OCI-LY7 (cell line): ENCODE results near the gene EVI5. TPM values are rescaled to one million over a fixed set of nuclear protein-coding genes. Genes with fewer than 3 reads are reported as not detected.

Source experiments
- BruUV-seq: library from RNA; stranded (reverse); fragments of 400-500 nt; replicated peaks from 2 replicates; lab custom pipeline; 2021; lab: Mats Ljungman, UMichigan
- CTCF ChIA-PET: fragments of 300-600 bp; sonication (Branson Sonifier 250); formaldehyde crosslinking; loops from one replicate; lab custom pipeline; 2022; ENCODE audit warnings: antibody characterized with exemption; ENCODE audit not compliant: unreplicated experiment; lab: Charles Lee
- POLR2A ChIA-PET: fragments of 300-600 bp; sonication (Branson Sonifier 250); formaldehyde crosslinking; loops from one replicate; lab custom pipeline; 2022; ENCODE audit warnings: antibody characterized with exemption; lab: Charles Lee
- DNase-seq: peaks from one replicate; pipeline ENCODE4 v3.0.0-alpha.2; 2015; ENCODE audit warnings: low spot score
- H2AFZ ChIP-seq: fragments of 200-600 bp; sonication (generic), shearing (Covaris generic); 2 replicates; pipeline ENCODE4 v1.6.1; 2014; ENCODE audit warnings: mild to moderate bottlenecking, antibody characterized with exemption, low read length, moderate library complexity
- H3K27ac ChIP-seq: fragments of 200-600 bp; sonication (generic); 2 replicates; pipeline ENCODE4 v1.5.1; 2014; ENCODE audit warnings: mixed run types, low read depth, mild to moderate bottlenecking, moderate library complexity, low read length, inconsistent platforms; ENCODE audit not compliant: poor library complexity, severe bottlenecking
- H3K36me3 ChIP-seq: fragments of 200-600 bp; sonication (generic); 2 replicates; pipeline ENCODE4 v1.6.1; 2014; ENCODE audit warnings: mild to moderate bottlenecking, antibody characterized with exemption, low read length, moderate library complexity, mixed read lengths; ENCODE audit not compliant: insufficient read depth
- H3K4me1 ChIP-seq: fragments of 200-600 bp; sonication (generic); 2 replicates; pipeline ENCODE4 v1.5.1; 2014; ENCODE audit warnings: mild to moderate bottlenecking, low read length; ENCODE audit not compliant: insufficient read depth, poor library complexity, severe bottlenecking
- H3K4me2 ChIP-seq: fragments of 200-600 bp; sonication (generic); 2 replicates; pipeline ENCODE4 v1.6.1; 2014; ENCODE audit warnings: mild to moderate bottlenecking, low read length
- H3K4me3 ChIP-seq: fragments of 200-600 bp; sonication (generic); 2 replicates; pipeline ENCODE4 v1.5.1; 2014; ENCODE audit warnings: mild to moderate bottlenecking, low read depth, low read length; ENCODE audit not compliant: poor library complexity, severe bottlenecking
- H3K79me2 ChIP-seq: fragments of 200-600 bp; sonication (generic); 2 replicates; pipeline ENCODE4 v1.6.1; 2016; ENCODE audit warnings: low read depth, mild to moderate bottlenecking, low read length, moderate library complexity, mixed read lengths; ENCODE audit not compliant: insufficient read depth
- H3K9me2 ChIP-seq: fragments of 200-600 bp; sonication (generic); 2 replicates; pipeline ENCODE4 v1.6.1; 2016; ENCODE audit warnings: mild to moderate bottlenecking, low read length, mixed read lengths; ENCODE audit not compliant: insufficient read depth
- H3K9me3 ChIP-seq: fragments of 200-600 bp; sonication (generic); 2 replicates; pipeline ENCODE4 v1.6.1; 2014; ENCODE audit warnings: mild to moderate bottlenecking, mixed run types, low read length, mixed read lengths
- H4K20me1 ChIP-seq: fragments of 200-600 bp; sonication (generic); 2 replicates; pipeline ENCODE4 v1.6.1; 2014; ENCODE audit warnings: mild to moderate bottlenecking, antibody characterized with exemption, low read length, moderate library complexity, mixed read lengths; ENCODE audit not compliant: insufficient read depth
- CTCF ChIP-seq: fragments of 200-600 bp; sonication (generic); conservative IDR thresholded peaks from 2 replicates; pipeline ENCODE4 v1.5.1; 2014; ENCODE audit warnings: mild to moderate bottlenecking, antibody characterized with exemption, low read length, moderate library complexity, mixed read lengths
- EZH2phosphoT487 ChIP-seq: fragments of 200-600 bp; sonication (generic); IDR thresholded peaks from 2 replicates; pipeline ENCODE4 v1.6.1; 2018; ENCODE audit warnings: low read depth, borderline replicate concordance, mild to moderate bottlenecking, mixed run types, antibody characterized with exemption, low read length, moderate library complexity, mixed read lengths
- intact Hi-C: fragments of 100-400 bp; cut with micrococcal nuclease; formaldehyde crosslinking; loops from one replicate; pipeline ENCODE4 v1.10.0; 2022; ENCODE audit not compliant: unreplicated experiment
- total RNA-seq, 2 experiments: library from RNA; depleted of rRNA in 1 of 2; stranded (reverse); fragments of >200 nt in 1 of 2; shearing (Covaris generic) in 1 of 2; gene quantifications; 2 replicates each; pipeline ENCODE4 v1.2.3, GENCODE V29; 2014 to 2022

EVI5 gene
- total RNA-seq, 2 experiments from 2014 or later: 15.1 to 27.8 TPM

GRCh38 chr1:92805216-92805615 is 20.3 kb upstream of the EVI5 start:
- TF ChIP-seq CTCF (no peak), EZH2phosphoT487 (no peak)
- no TSS peak for BruUV-seq
- no peak overlapping the region for H3K27ac ChIP-seq
- no peaks in the 10 kb centered on the region for H4K20me1 ChIP-seq
- H3K79me2 ChIP-seq: no peaks in the 10 kb centered on the region
- ChIA-PET CTCF (no interaction called here), POLR2A (interaction anchor here (0.7 kb wide), 2 partner anchors 229 to 268 kb away, joined by 3 read pairs; no protein-coding TSS in a partner anchor)
- H3K9me3 ChIP-seq: no peaks in the 10 kb centered on the region
- no peaks in the 10 kb centered on the region for H3K9me2 ChIP-seq
- no peak for DNase-seq
- no peaks in the 10 kb centered on the region for H3K4me1 ChIP-seq
- no peak overlapping the region for H2AFZ ChIP-seq
- intact Hi-C loops: no loop called here
- no peak overlapping the region for H3K4me2 ChIP-seq
- H3K36me3 ChIP-seq: no peaks in the 10 kb centered on the region
- H3K4me3 ChIP-seq: no peak overlapping the region

GRCh38 chr1:92804721-92805201 is 19.9 kb upstream of the EVI5 start:
- H3K79me2 ChIP-seq: no peaks in the 10 kb centered on the region
- no TSS peak for BruUV-seq
- no peaks in the 10 kb centered on the region for H4K20me1 ChIP-seq
- ChIA-PET CTCF (no interaction called here), POLR2A (interaction anchor here (0.7 to 0.8 kb wide), 4 partner anchors 14 to 267 kb away, joined by 3 to 4 read pairs (median 3); no protein-coding TSS in a partner anchor)
- H3K27ac ChIP-seq: no peak overlapping the region
- H3K36me3 ChIP-seq: no peaks in the 10 kb centered on the region
- intact Hi-C loops: no loop called here
- TF ChIP-seq EZH2phosphoT487: no peak
- TF ChIP-seq CTCF: no peak
- H2AFZ ChIP-seq: no peak overlapping the region; the same call in 1 of the 2 replicates
- no peak overlapping the region for H3K4me3 ChIP-seq
- no peak for DNase-seq
- no peak overlapping the region for H3K4me2 ChIP-seq
- H3K9me2 ChIP-seq: no peaks in the 10 kb centered on the region
- no peaks in the 10 kb centered on the region for H3K9me3 ChIP-seq
- H3K4me1 ChIP-seq: no peaks in the 10 kb centered on the region

- ChIA-PET POLR2A (interaction anchor here (0.6 kb wide), 1 partner anchor 185 kb away, joined by 3 read pairs; no protein-coding TSS in a partner anchor), CTCF (no interaction called here)
- H3K79me2 ChIP-seq: no peaks in the 10 kb centered on the region
These were observed 18.4 kb upstream of the EVI5 start for GRCh38 chr1:92803140-92803887.

More at GRCh38 chr1:92803140-92803887, 18.4 kb upstream of the EVI5 start:
- Histone ChIP-seq H3K9me3 (no peaks in the 10 kb centered on the region), H3K4me1 (no peaks in the 10 kb centered on the region), H3K4me3 (no peak overlapping the region), H3K4me2 (no peak overlapping the region), H2AFZ (no peak overlapping the region), H4K20me1 (no peaks in the 10 kb centered on the region), H3K27ac (no peak overlapping the region), H3K36me3 (no peaks in the 10 kb centered on the region), H3K9me2 (no peaks in the 10 kb centered on the region)
- no TSS peak for BruUV-seq
- intact Hi-C loops: no loop called here
- DNase-seq: no peak
- TF ChIP-seq CTCF: no peak
- TF ChIP-seq EZH2phosphoT487: no peak
